Body of pancreas (tissue), 4 donors: ENCODE measurements around the gene FGF14. TPM values are rescaled to one million over a fixed set of nuclear protein-coding genes. Genes with fewer than 3 reads are reported as not detected.

Source experiments
- ATAC-seq: fragments of 150-250 bp; one replicate; pipeline ENCODE4 v1.9.1; 2016
- DNase-seq, 4 donors: peaks; one replicate each; pipeline ENCODE4 v3.0.0-alpha.2; 2019
- H3K27ac ChIP-seq, 4 donors: fragments of 200-600 bp; sonication (generic); 1 replicate in 3 of 4; 2 replicates in 1 of 4; pipeline versions ENCODE4 v1.5.1 to v1.6.1; 2016 to 2019; ENCODE audit warnings: mild to moderate bottlenecking in 1 of 4, mixed read lengths in 1 of 4, moderate library complexity in 1 of 4
- H3K27me3 ChIP-seq, 2 donors: fragments of 200-600 bp; sonication (generic); one replicate each; pipeline ENCODE4 v1.6.0; 2016; ENCODE audit warnings: mild to moderate bottlenecking in 1 of 2
- H3K36me3 ChIP-seq, 2 donors: fragments of 200-600 bp; sonication (generic); replicated peaks in 1 of 2; 2 replicates each; pipeline ENCODE4 v1.5.1; 2016; ENCODE audit warnings: low read depth in 2 of 2; ENCODE audit not compliant: insufficient read depth in 1 of 2
- H3K4me1 ChIP-seq: fragments of 200-600 bp; sonication (generic); one replicate; pipeline ENCODE4 v1.6.0; 2016
- H3K4me3 ChIP-seq, 2 donors: fragments of 200-600 bp; sonication (generic); 1 replicate in 1 of 2; 2 replicates in 1 of 2; pipeline ENCODE4 v1.5.1; 2016 to 2019
- H3K9me3 ChIP-seq, 3 donors: fragments of 200-600 bp; sonication (generic); 1 replicate in 2 of 3; 2 replicates in 1 of 3; pipeline ENCODE4 v1.5.1; 2016
- CTCF ChIP-seq, 7 experiments: fragments of 450-650 bp in 4 of 7; fragments of 200-600 bp in 3 of 7; sonication (generic) in 3 of 7; IDR thresholded peaks; one replicate each; pipeline ENCODE4 v1.5.1; 2016 to 2019; ENCODE audit warnings: antibody characterized with exemption in 7 of 7
- POLR2A ChIP-seq, 3 donors: fragments of 450-650 bp; IDR thresholded peaks; one replicate each; pipeline ENCODE4 v1.6.1; 2016; ENCODE audit warnings: antibody characterized with exemption in 3 of 3, mild to moderate bottlenecking in 2 of 3
- WGBS, 2 donors: methylation state at CpG; one replicate each; pipeline ENCODE4 v1.1.5; 2017; 5-methylcytosine and 5-hydroxymethylcytosine counted together
- intact Hi-C: fragments of 100-400 bp; cut with DNase I; formaldehyde crosslinking; loops from one replicate; pipeline ENCODE4 v1.15.1; 2023
- total RNA-seq, 2 donors: library from RNA; depleted of rRNA; stranded (reverse); fragments of >200 nt; gene quantifications; one replicate each; pipeline ENCODE4 v1.1.0, GENCODE V29; 2016

The FGF14 gene
- total RNA-seq, 2 donors from 2014 or later, result under 0.01 to 0.52 TPM

- H3K4me1 ChIP-seq, result no peaks in the 10 kb centered on the region
- no peak for ATAC-seq
- TF ChIP-seq POLR2A (IDR thresholded peaks at IDR 0.05) (no peak), CTCF (IDR thresholded peaks at IDR 0.05) (no peak)
Observed at GRCh38 chr13:102326381-102327118, 75.3 kb downstream of the FGF14 start.

GRCh38 chr13:102325321-102325720 lies 76.5 kb downstream of the FGF14 start:
- TF ChIP-seq POLR2A (IDR thresholded peaks at IDR 0.05), result no peak
- TF ChIP-seq CTCF (IDR thresholded peaks at IDR 0.05), result no peak
- WGBS, 2 donors, result 53 to 59% methylated on average over 5 of the region's 5 CpGs
- intact Hi-C loops, result no loop called here
- no peaks in the 10 kb centered on the region for H3K9me3 ChIP-seq
- H3K4me3 ChIP-seq, result no peak overlapping the region
- no peak for DNase-seq
- H3K27ac ChIP-seq, result no peak overlapping the region
- H3K4me1 ChIP-seq, result no peaks in the 10 kb centered on the region
- ATAC-seq, result no peak
- H3K27me3 ChIP-seq, result no peaks in the 10 kb centered on the region
- no peaks in the 10 kb centered on the region for H3K36me3 ChIP-seq

More at GRCh38 chr13:102326381-102327118, 75.3 kb downstream of the FGF14 start:
- Histone ChIP-seq H3K4me3 (no peak overlapping the region), H3K36me3 (no peaks in the 10 kb centered on the region), H3K9me3 (no peaks in the 10 kb centered on the region), H3K27ac (no peak overlapping the region), H3K27me3 (no peaks in the 10 kb centered on the region)
- intact Hi-C loops, result no loop called here
- WGBS, 2 donors, result 65 to 70% methylated on average over 2 of the region's 2 CpGs
- no peak for DNase-seq

DNA sequence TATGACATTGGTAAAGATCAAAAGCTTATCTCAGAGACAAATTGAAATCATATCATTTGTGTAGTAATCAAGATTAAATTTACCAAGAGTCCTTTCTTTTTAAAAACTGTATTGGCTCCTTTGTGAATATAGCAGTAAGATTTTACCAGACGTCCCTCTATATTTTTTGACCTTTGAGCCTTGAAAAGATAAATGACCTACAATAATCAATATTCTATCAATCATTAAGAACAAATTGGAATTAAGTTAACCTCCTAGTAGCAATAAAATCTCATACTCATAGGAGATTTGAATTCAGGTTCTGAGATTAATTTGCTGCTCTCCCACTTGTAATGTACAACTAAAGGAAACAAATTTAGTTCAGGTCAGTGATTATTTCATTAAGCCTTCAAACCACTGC lies 78.3 kb downstream of the FGF14 start:
- Histone ChIP-seq H3K27me3 (no peaks in the 10 kb centered on the region), H3K36me3 (no peaks in the 10 kb centered on the region), H3K4me1 (no peaks in the 10 kb centered on the region), H3K27ac (no peak overlapping the region), H3K9me3 (no peaks in the 10 kb centered on the region), H3K4me3 (no peak overlapping the region)
- DNase-seq, result no peak
- TF ChIP-seq CTCF (IDR thresholded peaks at IDR 0.05) (no peak), POLR2A (IDR thresholded peaks at IDR 0.05) (no peak)
- no peak for ATAC-seq
- intact Hi-C loops, result no loop called here
- WGBS, 2 donors, result 18% methylated on average over 1 of the region's 1 CpG

DNA sequence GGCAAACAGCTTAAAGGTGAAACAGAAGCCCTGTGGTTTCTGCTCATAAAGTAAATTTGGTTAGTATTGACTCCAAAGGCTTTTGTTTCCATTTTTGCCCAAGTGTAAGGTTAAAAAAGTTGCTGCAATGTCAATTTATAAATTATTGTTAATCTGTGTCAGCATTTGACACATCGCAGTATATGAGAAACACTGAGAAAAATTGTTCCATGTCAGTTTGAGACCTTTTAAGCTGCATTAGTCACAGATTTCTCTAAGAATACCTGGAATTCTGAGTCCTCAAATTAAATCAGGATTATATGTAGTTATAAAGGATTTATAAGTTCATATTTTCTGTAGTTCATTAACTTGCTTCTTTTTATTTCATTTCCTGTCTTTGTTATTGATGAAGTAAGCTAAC lies 78.8 kb downstream of the FGF14 start:
- Histone ChIP-seq H3K36me3 (no peaks in the 10 kb centered on the region), H3K4me1 (no peaks in the 10 kb centered on the region), H3K4me3 (no peak overlapping the region), H3K27ac (no peak overlapping the region), H3K9me3 (no peaks in the 10 kb centered on the region), H3K27me3 (no peaks in the 10 kb centered on the region)
- DNase-seq (no peak), ATAC-seq (no peak)
- WGBS, 2 donors, result 85 to 90% methylated on average over 1 of the region's 1 CpG
- intact Hi-C loops, result no loop called here
- TF ChIP-seq CTCF (IDR thresholded peaks at IDR 0.05), result no peak
- no peak for TF ChIP-seq POLR2A (IDR thresholded peaks at IDR 0.05)

GRCh38 chr13:102322211-102322610 lies 79.6 kb downstream of the FGF14 start:
- H3K27me3 ChIP-seq, result no peaks in the 10 kb centered on the region
- TF ChIP-seq CTCF (IDR thresholded peaks at IDR 0.05) (no peak), POLR2A (IDR thresholded peaks at IDR 0.05) (no peak)
- no peak overlapping the region for H3K27ac ChIP-seq
- WGBS, 2 donors, result 89 to 94% methylated on average over 3 of the region's 3 CpGs
- ATAC-seq, result no peak
- H3K9me3 ChIP-seq, result no peaks in the 10 kb centered on the region
- no peak overlapping the region for H3K4me3 ChIP-seq
- no peaks in the 10 kb centered on the region for H3K4me1 ChIP-seq
- no peak for DNase-seq
- H3K36me3 ChIP-seq, result no peaks in the 10 kb centered on the region
- intact Hi-C loops, result no loop called here
